H9 (cell line): ENCODE data around the gene ACVR1. TPM values are rescaled to one million over a fixed set of nuclear protein-coding genes. Genes with fewer than 3 reads are reported as not detected.

Experiments used
- DNase-seq: peaks from one replicate; pipeline ENCODE4 v3.0.0-alpha.2; 2017
- H2AFZ ChIP-seq: one replicate; pipeline ENCODE4 v1.6.1; 2013; ENCODE audit warnings: mild to moderate bottlenecking, low read length, control low read depth, moderate library complexity
- H2AK5ac ChIP-seq: 2 replicates; pipeline ENCODE4 v1.6.1; 2013; ENCODE audit warnings: low read length, control low read depth, mixed read lengths; ENCODE audit not compliant: insufficient read length
- H2BK120ac ChIP-seq: one replicate; pipeline ENCODE4 v1.6.1; 2013; ENCODE audit warnings: low read depth, mild to moderate bottlenecking, low read length, control low read depth, inconsistent platforms; ENCODE audit not compliant: poor library complexity, severe bottlenecking
- H2BK12ac ChIP-seq: 2 replicates; pipeline ENCODE4 v1.6.1; 2013; ENCODE audit warnings: low read length, control low read depth, mixed read lengths, low read depth; ENCODE audit not compliant: insufficient read length
- H2BK15ac ChIP-seq: 2 replicates; pipeline ENCODE4 v1.6.1; 2013; ENCODE audit warnings: low read depth, low read length, control low read depth
- H2BK20ac ChIP-seq: one replicate; pipeline ENCODE4 v1.6.1; 2013; ENCODE audit warnings: low read depth, mild to moderate bottlenecking, low read length, control low read depth, inconsistent platforms; ENCODE audit not compliant: poor library complexity, severe bottlenecking
- H2BK5ac ChIP-seq: 2 replicates; pipeline ENCODE4 v1.6.1; 2013; ENCODE audit warnings: low read length, control low read depth, mixed read lengths; ENCODE audit not compliant: insufficient read length
- H3K14ac ChIP-seq: 2 replicates; pipeline ENCODE4 v1.6.1; 2013; ENCODE audit warnings: low read length, control low read depth; ENCODE audit not compliant: insufficient read depth
- H3K18ac ChIP-seq: 2 replicates; pipeline ENCODE4 v1.6.1; 2013; ENCODE audit warnings: low read depth, mild to moderate bottlenecking, mixed read lengths, low read length, control low read depth; ENCODE audit not compliant: insufficient read length
- H3K23ac ChIP-seq: 2 replicates; pipeline ENCODE4 v1.6.1; 2013; ENCODE audit warnings: low read length, control low read depth, mixed read lengths, low read depth; ENCODE audit not compliant: insufficient read length
- H3K23me2 ChIP-seq: 2 replicates; pipeline ENCODE4 v1.6.1; 2013; ENCODE audit warnings: low read depth, mild to moderate bottlenecking, mixed read lengths, low read length, control low read depth; ENCODE audit not compliant: insufficient read length, poor library complexity, severe bottlenecking
- H3K27ac ChIP-seq: 2 replicates; pipeline ENCODE4 v1.5.1; 2013; ENCODE audit warnings: low read length, control low read depth, mixed read lengths, low read depth; ENCODE audit not compliant: insufficient read length
- H3K27me3 ChIP-seq: 2 replicates; pipeline ENCODE4 v1.6.1; 2013; ENCODE audit warnings: low read length, control low read depth, inconsistent platforms; ENCODE audit not compliant: insufficient read depth
- H3K4ac ChIP-seq: 2 replicates; pipeline ENCODE4 v1.6.1; 2013; ENCODE audit warnings: low read depth, mild to moderate bottlenecking, control low read depth, inconsistent platforms, low read length, moderate library complexity
- H3K4me1 ChIP-seq: 2 replicates; pipeline ENCODE4 v1.6.1; 2013; ENCODE audit warnings: low read length, control low read depth, inconsistent platforms; ENCODE audit not compliant: insufficient read depth
- H3K4me2 ChIP-seq: 2 replicates; pipeline ENCODE4 v1.6.1; 2013; ENCODE audit warnings: low read length, control low read depth, mixed read lengths; ENCODE audit not compliant: insufficient read length, insufficient read depth
- H3K56ac ChIP-seq: 2 replicates; pipeline ENCODE4 v1.6.1; 2013; ENCODE audit warnings: low read depth, mild to moderate bottlenecking, mixed read lengths, low read length, control low read depth; ENCODE audit not compliant: insufficient read length
- H3K79me1 ChIP-seq: 2 replicates; pipeline ENCODE4 v1.6.1; 2013; ENCODE audit warnings: low read depth, mild to moderate bottlenecking, moderate library complexity, low read length, control low read depth, inconsistent platforms; ENCODE audit not compliant: insufficient read depth, poor library complexity, severe bottlenecking
- H3K79me2 ChIP-seq: 2 replicates; pipeline ENCODE4 v1.6.1; 2013; ENCODE audit warnings: low read length, control low read depth, inconsistent platforms; ENCODE audit not compliant: insufficient read depth
- H3K9ac ChIP-seq: 2 replicates; pipeline ENCODE4 v1.6.1; 2013; ENCODE audit warnings: low read length, control low read depth, mixed read lengths; ENCODE audit not compliant: insufficient read length; ENCODE audit errors: extremely low read depth
- H3K9me3 ChIP-seq: one replicate; pipeline ENCODE4 v1.6.1; 2013; ENCODE audit warnings: low read depth, low read length, inconsistent platforms; ENCODE audit not compliant: control insufficient read depth
- H3T11ph ChIP-seq: one replicate; pipeline ENCODE4 v1.6.1; 2013; ENCODE audit warnings: mild to moderate bottlenecking, low read length, control low read depth, inconsistent platforms
- H4K20me1 ChIP-seq: one replicate; pipeline ENCODE4 v1.6.1; 2013; ENCODE audit not compliant: control insufficient read depth, insufficient read length, insufficient read depth
- H4K5ac ChIP-seq: 2 replicates; pipeline ENCODE4 v1.6.1; 2013; ENCODE audit warnings: low read depth, mild to moderate bottlenecking, mixed read lengths, low read length, control low read depth; ENCODE audit not compliant: insufficient read length
- H4K8ac ChIP-seq: replicated peaks from 2 replicates; pipeline ENCODE4 v1.6.1; 2013; ENCODE audit warnings: low read length, control low read depth, mixed read lengths, low read depth; ENCODE audit not compliant: insufficient read length
- H4K91ac ChIP-seq: 2 replicates; pipeline ENCODE4 v1.6.1; 2013; ENCODE audit warnings: low read depth, mild to moderate bottlenecking, moderate library complexity, mixed read lengths, low read length, control low read depth; ENCODE audit not compliant: insufficient read length
- H3K27ac Mint-ChIP-seq, 3 experiments: 2 replicates in 2 of 3; 3 replicates in 1 of 3; pipeline ENCODE4 v1.8.0; 2020 to 2021; ENCODE audit warnings: mixed read lengths in 3 of 3, mild to moderate bottlenecking in 1 of 3, moderate library complexity in 1 of 3
- H3K27me3 Mint-ChIP-seq: 2 replicates; pipeline ENCODE4 v1.8.0; 2021; ENCODE audit warnings: low read depth, mild to moderate bottlenecking, moderate library complexity, mixed read lengths
- H3K36me3 Mint-ChIP-seq, 3 experiments: 2 replicates in 2 of 3; 3 replicates in 1 of 3; pipeline ENCODE4 v1.8.0; 2020 to 2021; ENCODE audit warnings: low read depth in 3 of 3, mixed read lengths in 3 of 3; ENCODE audit not compliant: insufficient read depth in 1 of 3
- H3K4me1 Mint-ChIP-seq, 2 experiments: 2 replicates each; pipeline ENCODE4 v1.8.0; 2020; ENCODE audit warnings: mixed read lengths in 2 of 2
- H3K4me3 Mint-ChIP-seq, 2 experiments: 2 replicates in 1 of 2; 3 replicates in 1 of 2; pipeline ENCODE4 v1.8.0; 2020 to 2021; ENCODE audit warnings: mild to moderate bottlenecking in 2 of 2, mixed read lengths in 2 of 2, moderate library complexity in 1 of 2
- H3K9me3 Mint-ChIP-seq, 2 experiments: 2 replicates in 1 of 2; 3 replicates in 1 of 2; pipeline ENCODE4 v1.8.0; 2020; ENCODE audit warnings: mild to moderate bottlenecking in 2 of 2, mixed read lengths in 2 of 2, moderate library complexity in 1 of 2
- WGBS: extraction: QIAGEN DNeasy Blood & Tissue Kit; methylation state at CpG from one replicate; pipeline ENCODE4 v1.1.7; 2013; ENCODE audit warnings: missing lambda C conversion rate, low lambda C conversion rate, mixed read lengths; ENCODE audit not compliant: insufficient read length; ENCODE audit errors: extremely low coverage; 5-methylcytosine and 5-hydroxymethylcytosine counted together
- total RNA-seq: library from RNA; stranded (reverse); gene quantifications from 2 replicates; pipeline ENCODE4 v1.2.1, GENCODE V29; 2021
- TF ChIP-seq, protein P1 (sequence below): fragments of 200-600 bp; sonication (generic); conservative IDR thresholded peaks from 3 replicates; pipeline ENCODE4 v1.8.0; 2021; ENCODE audit warnings: antibody characterized with exemption, mild to moderate bottlenecking

ACVR1 gene
- total RNA-seq, 1 experiment from 2014 or later: 21.2 TPM

DNA sequence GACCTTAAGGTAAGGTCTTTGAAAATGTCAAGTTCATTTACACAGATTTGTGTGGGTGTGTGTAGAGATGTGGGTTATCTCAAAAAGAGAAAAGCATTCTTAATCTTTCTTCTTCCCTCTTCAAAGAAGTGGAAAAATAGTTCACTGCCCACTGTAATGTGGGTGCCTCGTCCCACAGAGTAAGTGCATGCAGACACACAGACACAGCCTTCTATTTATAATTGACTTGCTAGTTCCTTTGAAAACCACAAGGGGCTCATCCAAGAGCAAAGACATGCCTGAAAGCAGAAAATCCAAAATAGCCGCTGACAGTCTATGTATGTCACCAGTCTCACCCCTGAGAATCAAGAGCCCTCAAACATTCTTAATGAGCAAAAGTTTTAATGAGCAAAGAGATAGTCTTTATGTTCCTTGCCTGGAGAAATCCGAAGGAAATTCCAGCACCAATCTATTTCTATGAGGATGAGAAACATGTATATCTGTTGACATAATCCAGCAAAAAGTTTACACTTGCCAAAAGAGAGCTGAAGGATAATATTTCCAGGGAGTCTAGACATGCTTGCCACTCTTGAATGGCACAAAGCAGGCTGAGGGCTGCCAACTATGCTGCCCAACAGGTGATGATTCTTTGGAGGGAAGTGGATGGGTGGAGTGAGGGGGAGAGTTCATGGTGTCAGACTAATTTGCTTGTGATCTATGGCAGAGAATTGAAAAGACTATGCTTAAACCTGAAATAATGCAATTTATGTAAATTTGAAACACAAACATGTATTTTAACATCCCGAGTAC, 93.9 kb downstream of the ACVR1 start:
- H3K27me3 Mint-ChIP-seq: no peaks in the 10 kb centered on the region
- TF ChIP-seq, protein P1, sequence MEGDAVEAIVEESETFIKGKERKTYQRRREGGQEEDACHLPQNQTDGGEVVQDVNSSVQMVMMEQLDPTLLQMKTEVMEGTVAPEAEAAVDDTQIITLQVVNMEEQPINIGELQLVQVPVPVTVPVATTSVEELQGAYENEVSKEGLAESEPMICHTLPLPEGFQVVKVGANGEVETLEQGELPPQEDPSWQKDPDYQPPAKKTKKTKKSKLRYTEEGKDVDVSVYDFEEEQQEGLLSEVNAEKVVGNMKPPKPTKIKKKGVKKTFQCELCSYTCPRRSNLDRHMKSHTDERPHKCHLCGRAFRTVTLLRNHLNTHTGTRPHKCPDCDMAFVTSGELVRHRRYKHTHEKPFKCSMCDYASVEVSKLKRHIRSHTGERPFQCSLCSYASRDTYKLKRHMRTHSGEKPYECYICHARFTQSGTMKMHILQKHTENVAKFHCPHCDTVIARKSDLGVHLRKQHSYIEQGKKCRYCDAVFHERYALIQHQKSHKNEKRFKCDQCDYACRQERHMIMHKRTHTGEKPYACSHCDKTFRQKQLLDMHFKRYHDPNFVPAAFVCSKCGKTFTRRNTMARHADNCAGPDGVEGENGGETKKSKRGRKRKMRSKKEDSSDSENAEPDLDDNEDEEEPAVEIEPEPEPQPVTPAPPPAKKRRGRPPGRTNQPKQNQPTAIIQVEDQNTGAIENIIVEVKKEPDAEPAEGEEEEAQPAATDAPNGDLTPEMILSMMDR: peak; percentile 57
- Histone ChIP-seq H3K18ac (no peak overlapping the region), H2BK15ac (no peak overlapping the region), H3K23ac (no peak overlapping the region), H2BK20ac (no peak overlapping the region), H3K23me2 (no peaks in the 10 kb centered on the region), H4K20me1 (no peaks in the 10 kb centered on the region), H3K79me1 (no peaks in the 10 kb centered on the region), H2AFZ (no peak overlapping the region), H3T11ph (no peak overlapping the region), H3K9ac (no peak overlapping the region), H3K79me2 (no peaks in the 10 kb centered on the region), H3K14ac (no peak overlapping the region), H3K27me3 (no peaks in the 10 kb centered on the region), H3K4ac (no peak overlapping the region), H4K8ac (no peak overlapping the region), H3K4me2 (no peak overlapping the region), H3K27ac (no peak overlapping the region), H2BK120ac (no peak overlapping the region), H2BK12ac (no peak overlapping the region), H2AK5ac (no peak overlapping the region), H3K56ac (no peak overlapping the region), H4K5ac (no peak overlapping the region), H3K9me3 (no peaks in the 10 kb centered on the region), H2BK5ac (no peak overlapping the region), H4K91ac (no peak overlapping the region), H3K4me1 (peaks cover 3% of the 10 kb centered on the region; the same call in 1 of the 2 replicates)
- no peak overlapping the region for H3K4me3 Mint-ChIP-seq
- H3K9me3 Mint-ChIP-seq: no peaks in the 10 kb centered on the region
- no peak for DNase-seq
- WGBS: no CpG with 5 or more reads among the region's 4 CpGs
- peaks cover 7 to 14% (median 12%) of the 10 kb centered on the region in 3 experiments for H3K36me3 Mint-ChIP-seq
- no peak overlapping the region; a peak in 1 of 7 replicates for H3K27ac Mint-ChIP-seq
- H3K4me1 Mint-ChIP-seq: peaks cover 27 to 44% of the 10 kb centered on the region in 2 experiments
